Tongue (tissue), 2 donors: ENCODE results near the gene ADAM8. TPM values are rescaled to one million over a fixed set of nuclear protein-coding genes. Genes with fewer than 3 reads are reported as not detected.
"Not testable (repeated sequence)": the region's sequence is repeated elsewhere in the genome, so short reads cannot be mapped to it uniquely, and the experiment has no call there.

Experiments used
- DNase-seq: peaks from one replicate; pipeline ENCODE4 v3.0.0-alpha.2; 2015
- total RNA-seq: library from RNA; depleted of rRNA; stranded (reverse); fragments of >200 nt; gene quantifications from one replicate; pipeline ENCODE4 v1.2.3, GENCODE V29; 2014

Gene ADAM8
- total RNA-seq, 1 donor from 2014 or later = 6.7 TPM

DNA sequence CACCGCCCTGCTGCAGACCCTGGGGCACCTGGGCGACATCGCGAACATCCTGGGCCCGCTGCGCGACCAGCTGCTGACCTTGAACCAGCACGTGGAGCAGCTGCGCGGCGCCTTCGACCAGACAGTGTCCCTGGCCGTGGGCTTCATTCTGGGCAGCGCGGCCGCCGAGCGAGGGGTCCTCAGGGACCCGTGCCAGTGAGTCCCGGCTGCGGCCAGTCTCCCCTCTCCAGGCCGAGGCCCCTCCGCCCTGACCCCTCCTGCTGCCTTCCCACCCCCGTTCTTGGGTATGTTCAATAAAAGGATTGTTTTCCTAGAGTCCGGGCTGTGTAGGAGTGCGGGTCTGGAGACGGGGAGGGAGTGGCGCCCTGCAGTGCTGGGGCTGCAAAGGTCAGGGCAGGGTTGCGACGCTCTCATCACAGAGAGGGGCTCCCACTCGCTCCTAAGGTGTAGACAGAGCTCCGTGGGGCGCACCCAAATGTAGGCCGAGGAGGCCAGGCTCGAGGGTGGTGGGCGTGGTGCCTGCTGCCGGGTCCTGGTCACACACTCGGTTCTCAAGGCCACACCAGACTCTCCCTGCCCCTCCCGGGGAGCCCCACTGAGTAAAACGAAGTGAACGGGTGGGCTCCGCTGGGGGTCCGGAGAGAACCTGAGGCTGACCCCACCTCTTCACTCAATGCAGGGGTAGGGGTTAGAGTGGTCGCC is 45.3 kb downstream of the ADAM8 start:
- no peak for DNase-seq

- DNase-seq = peak; percentile 41
Measured at GRCh38 chr10:133230387-133231195, 46.1 kb downstream of the ADAM8 start.

GRCh38 chr10:133230044-133230361 is 46.7 kb downstream of the ADAM8 start, which contains the start of gene UTF1:
Gene UTF1, plus strand, starts transcription at chr10:133230217. Its CDS starts 72 bp downstream, at chr10:133230289.
- no peak for DNase-seq

DNA sequence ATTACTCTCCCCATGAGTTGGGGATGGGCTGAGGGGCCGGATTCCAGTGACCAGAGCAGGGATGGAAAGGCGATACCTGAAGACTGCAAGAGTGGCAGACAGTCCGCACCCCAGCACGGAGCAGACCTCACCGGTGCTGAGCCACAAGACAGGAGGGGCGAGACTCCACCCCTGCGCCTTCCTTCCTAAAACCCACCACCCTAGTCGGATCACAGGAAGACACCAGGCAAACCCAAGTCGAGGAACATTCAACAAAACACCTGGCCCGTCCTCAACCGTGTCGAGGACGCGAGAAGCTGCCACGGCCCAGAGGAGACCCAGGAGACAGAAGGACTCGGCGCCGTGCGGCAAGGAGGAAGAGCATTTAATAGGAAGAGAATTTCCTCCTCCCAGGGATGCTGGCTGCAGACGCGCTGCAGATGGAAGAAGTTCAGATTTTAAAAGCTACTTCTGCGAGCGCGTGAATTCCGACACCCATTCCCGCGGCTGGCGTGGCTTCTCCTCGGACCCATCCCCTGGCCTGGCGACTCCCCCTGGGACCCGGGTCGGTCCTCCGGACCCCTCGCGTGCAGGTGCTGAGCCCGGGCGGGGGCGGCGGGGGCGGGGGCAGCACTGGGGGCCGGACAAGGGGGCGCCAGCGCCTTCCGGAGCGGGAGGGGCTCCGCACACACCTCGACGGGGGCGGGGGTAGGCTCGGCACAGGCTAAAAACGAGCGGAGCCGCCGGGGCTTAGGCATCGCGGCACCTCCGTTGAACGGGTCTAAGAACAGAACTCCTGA is 47.2 kb downstream of the ADAM8 start:
- DNase-seq = no peak

- DNase-seq = no peak
Measured at GRCh38 chr10:133227256-133227655, 49.4 kb downstream of the ADAM8 start.

- DNase-seq = no peak
Measured at GRCh38 chr10:133226251-133226808, 50.3 kb downstream of the ADAM8 start.

DNA sequence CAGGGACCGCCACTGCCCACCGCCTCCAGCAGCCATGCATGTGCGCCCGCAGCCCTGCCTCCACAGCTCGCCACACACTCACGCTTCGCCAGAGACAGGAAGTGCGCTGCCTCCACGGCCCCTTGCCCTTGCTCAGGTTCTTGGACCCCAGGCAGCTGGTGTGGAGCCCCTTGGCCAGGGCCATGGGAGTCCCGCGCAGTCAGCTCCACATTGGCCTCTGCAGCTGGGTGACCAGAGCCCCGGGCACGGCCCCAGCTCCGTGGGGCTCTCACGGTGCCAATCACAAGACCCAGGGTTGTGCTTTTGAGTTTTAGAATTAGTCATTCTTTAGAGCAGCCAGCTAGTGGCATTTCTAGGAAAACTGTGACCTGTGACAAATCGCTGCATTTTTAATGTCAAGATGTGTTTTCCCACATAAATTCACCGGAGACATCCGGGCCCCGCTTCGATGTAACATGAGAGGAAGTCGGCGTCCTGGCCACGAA is 50.9 kb downstream of the ADAM8 start:
- DNase-seq = no peak

GRCh38 chr10:133224756-133225372 is 51.8 kb downstream of the ADAM8 start:
- no peak for DNase-seq

- DNase-seq = no peak
Measured at GRCh38 chr10:133224076-133224475, 52.6 kb downstream of the ADAM8 start.

DNA sequence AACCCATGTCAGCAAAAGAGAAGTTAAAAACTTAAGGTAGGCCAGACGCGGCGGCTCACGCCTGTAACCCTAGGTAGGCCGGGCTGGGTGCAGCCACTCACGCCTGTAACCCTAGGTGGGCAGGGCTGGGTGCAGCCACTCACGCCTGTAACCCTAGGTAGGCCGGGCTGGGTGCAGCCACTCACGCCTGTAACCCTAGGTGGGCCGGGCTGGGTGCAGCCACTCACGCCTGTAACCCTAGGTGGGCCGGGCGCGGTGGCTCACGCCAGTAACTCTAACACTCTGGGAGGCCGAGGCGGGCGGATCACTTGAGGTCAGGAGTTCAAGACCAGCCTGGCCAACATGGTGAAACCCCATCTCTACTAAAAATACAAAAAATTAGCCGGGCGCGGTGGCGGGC is 54.9 kb downstream of the ADAM8 start:
- DNase-seq = not testable (repeated sequence)

GRCh38 chr10:133221331-133221730 is 55.3 kb downstream of the ADAM8 start:
- no peak for DNase-seq

DNA sequence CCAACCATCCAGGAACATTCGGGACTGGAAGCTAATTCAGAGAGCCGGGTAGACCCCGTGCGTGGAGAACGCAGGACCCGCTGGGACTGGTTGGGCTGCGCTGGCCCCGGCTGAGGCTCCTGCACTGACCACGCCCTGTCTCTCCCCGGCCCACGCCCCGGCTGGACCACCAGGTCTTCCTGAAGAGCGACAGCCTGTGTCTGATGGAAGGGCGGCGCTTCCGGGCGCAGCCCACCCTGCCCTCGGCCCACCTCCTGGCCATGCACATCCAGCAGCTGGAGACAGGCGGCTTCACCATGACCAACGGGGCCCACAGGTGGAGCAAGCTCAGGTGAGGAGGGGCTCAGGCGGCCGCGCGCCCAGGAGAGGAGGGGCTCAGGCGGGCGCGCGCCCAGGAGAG is 56.9 kb downstream of the ADAM8 start:
- DNase-seq = no peak

DNA sequence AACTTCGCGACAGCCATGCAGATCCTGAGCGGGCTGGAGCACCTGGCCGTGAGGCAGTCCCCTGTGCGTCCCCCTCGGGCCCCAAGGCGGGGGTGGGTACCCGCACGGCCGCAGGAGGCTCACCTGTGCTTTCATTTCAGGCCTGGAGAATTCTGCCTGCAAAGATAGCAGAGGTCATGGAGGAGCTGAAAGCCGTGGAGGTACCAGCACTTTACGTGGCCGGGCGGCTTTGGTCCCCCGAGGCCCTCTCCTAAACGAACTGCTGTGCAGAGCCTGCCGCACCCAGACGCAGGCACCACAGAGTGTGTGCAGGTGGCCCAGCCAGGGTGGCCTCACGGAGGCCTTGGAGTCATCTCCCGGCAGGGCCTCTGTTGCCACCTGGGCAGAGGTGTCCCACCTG is 57.8 kb downstream of the ADAM8 start:
- no peak for DNase-seq

DNA sequence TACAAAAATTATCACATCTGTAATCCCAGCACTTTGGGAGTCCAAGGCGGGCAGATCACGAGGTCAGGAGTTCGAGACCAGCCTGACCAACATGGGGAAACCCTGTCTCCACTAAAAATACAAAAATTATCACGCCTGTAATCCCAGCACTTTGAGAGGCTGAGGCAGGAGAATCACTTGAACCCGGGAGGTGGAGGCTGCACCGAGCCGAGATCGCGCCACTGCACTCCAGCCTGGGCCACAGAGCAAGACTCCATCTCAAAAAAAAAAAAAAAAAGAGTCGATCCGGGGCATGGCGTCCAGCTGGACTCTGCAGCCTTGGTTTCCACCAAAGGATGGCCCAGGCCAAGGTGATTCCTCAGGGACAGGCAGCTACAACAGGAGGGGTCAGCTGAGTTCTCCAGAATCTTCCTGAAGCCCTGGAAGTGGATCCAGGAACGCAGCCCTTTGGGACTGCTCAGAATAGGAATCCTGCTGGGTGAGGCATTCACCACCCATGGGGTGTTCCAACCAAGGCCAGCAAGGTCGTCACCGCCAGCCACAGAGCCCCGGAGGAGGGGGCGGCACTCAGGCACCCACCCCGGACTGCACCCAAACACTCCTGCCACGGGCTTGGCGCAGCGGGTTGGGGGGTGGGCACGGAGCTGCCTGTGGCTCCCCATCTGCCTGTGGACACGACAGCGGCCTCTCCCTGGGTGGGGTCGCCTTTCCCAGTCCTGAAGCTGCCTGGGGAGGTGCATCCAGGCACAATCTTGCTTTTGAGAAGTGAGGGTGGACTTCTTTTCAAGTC is 58.7 kb downstream of the ADAM8 start:
- no peak for DNase-seq

DNA sequence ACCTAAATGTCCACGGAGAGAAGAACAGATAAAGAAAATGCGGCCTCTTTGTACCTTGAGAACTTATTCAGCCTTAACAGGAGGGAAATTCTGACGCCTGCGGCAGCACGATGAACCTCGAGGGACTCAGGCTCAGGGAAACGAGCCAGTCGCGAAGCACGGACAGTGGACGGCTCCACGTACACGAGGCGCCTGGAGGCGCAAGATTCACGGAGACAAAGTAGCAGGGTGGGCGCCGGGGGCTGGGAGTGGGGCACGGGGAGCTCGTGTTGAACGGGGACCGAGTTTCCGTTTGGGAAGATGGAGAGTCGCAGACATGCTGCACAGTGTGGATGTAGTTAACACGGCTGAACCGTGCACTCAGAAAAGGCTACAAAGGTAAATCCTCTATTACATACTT is 59.9 kb downstream of the ADAM8 start:
- DNase-seq = no peak

DNA sequence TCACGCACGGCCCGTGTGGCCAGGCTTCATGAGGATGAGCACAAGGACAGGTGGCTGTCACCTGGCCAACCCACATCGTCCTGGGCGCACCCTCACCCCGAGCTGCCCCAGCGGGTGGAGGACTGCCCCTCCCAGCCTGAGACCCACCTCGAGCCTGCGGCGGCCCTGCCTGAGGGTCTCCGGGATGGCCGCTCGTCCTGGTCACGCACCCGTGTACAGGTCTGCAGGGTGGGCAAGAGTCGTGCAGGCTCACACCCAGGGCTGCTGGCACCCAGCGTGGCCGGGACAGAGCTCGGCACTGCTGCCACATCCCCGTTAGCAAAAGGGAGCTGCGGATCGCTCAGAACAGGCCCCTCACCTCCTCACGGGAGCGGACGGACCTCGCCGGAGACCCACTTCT is 61.1 kb downstream of the ADAM8 start:
- no peak for DNase-seq

GRCh38 chr10:133214468-133215410 is 61.9 kb downstream of the ADAM8 start:
- no peak for DNase-seq

GRCh38 chr10:133213641-133214467 is 62.8 kb downstream of the ADAM8 start:
- DNase-seq = no peak

DNA sequence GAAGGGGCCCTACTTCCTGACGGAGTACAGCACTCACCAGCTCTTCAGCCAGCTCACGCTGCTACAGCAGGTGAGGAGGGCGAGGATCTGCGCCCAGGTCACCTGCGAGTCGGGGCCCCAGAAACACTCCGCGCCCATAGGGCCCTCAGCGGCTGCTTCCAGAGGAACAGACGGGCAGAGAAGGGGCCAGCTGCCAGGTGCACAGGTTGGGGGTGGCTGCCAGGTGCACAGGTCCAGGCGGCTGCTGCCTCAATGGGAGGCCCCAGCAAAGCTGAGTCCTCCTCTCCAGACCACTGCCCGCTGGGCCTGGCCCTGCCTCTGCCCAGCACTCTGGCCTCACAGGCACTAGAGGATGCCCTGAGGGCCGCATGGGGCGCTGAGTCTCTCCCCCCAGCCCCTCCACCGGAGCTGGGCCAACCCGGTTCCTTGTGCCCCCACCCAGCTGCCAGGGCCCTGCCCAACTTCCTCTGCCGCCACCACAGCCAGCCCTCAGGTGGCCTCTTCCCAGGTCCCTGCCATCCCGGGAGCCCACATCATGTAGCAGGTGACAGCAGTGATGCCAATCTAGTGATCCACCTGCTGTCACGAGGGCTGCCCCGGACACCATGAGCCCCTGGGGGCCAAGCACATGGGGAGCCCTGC is 63.7 kb downstream of the ADAM8 start:
- no peak for DNase-seq
